ENCODE measurements around the gene JAK3. TPM values are rescaled to one million over a fixed set of nuclear protein-coding genes. Genes with fewer than 3 reads are reported as not detected.

Gene JAK3
- total RNA-seq, 1 experiment from 2014 or later, result 3.3 TPM

GRCh38 chr19:17806945-17807344 is 40.8 kb downstream of the JAK3 start:
- TF ChIP-seq, protein P1, sequence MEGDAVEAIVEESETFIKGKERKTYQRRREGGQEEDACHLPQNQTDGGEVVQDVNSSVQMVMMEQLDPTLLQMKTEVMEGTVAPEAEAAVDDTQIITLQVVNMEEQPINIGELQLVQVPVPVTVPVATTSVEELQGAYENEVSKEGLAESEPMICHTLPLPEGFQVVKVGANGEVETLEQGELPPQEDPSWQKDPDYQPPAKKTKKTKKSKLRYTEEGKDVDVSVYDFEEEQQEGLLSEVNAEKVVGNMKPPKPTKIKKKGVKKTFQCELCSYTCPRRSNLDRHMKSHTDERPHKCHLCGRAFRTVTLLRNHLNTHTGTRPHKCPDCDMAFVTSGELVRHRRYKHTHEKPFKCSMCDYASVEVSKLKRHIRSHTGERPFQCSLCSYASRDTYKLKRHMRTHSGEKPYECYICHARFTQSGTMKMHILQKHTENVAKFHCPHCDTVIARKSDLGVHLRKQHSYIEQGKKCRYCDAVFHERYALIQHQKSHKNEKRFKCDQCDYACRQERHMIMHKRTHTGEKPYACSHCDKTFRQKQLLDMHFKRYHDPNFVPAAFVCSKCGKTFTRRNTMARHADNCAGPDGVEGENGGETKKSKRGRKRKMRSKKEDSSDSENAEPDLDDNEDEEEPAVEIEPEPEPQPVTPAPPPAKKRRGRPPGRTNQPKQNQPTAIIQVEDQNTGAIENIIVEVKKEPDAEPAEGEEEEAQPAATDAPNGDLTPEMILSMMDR (conservative IDR thresholded peaks at IDR 0.05), result no peak
- Histone ChIP-seq H3K9ac (ENCODE audit: extremely low read depth, insufficient read length, low read length) (no peak overlapping the region), H3K9me3 (ENCODE audit: control insufficient read depth, low read depth, low read length) (no peaks in the 10 kb centered on the region), H3K14ac (ENCODE audit: insufficient read depth, low read length) (no peak overlapping the region), H3K27me3 (ENCODE audit: insufficient read depth, low read length) (no peaks in the 10 kb centered on the region), H2BK12ac (ENCODE audit: insufficient read length, low read depth, low read length) (no peak overlapping the region), H4K8ac (replicated peaks; ENCODE audit: insufficient read length, low read depth, low read length) (no peak overlapping the region), H2BK15ac (ENCODE audit: low read depth, low read length) (no peak overlapping the region), H2BK5ac (ENCODE audit: insufficient read length, low read length) (no peak overlapping the region), H3T11ph (ENCODE audit: low read length) (no peak overlapping the region), H3K4ac (ENCODE audit: low read depth, low read length) (no peak overlapping the region), H2BK120ac (ENCODE audit: low read depth, low read length, poor library complexity, severe bottlenecking) (no peak overlapping the region), H3K27ac (ENCODE audit: insufficient read length, low read depth, low read length) (no peak overlapping the region), H3K79me2 (ENCODE audit: insufficient read depth, low read length) (no peaks in the 10 kb centered on the region), H4K5ac (ENCODE audit: insufficient read length, low read depth, low read length) (no peak overlapping the region), H3K4me1 (ENCODE audit: insufficient read depth, low read length) (no peaks in the 10 kb centered on the region), H3K23ac (ENCODE audit: insufficient read length, low read depth, low read length) (no peak overlapping the region), H3K18ac (ENCODE audit: insufficient read length, low read depth, low read length) (no peak overlapping the region), H3K4me2 (ENCODE audit: insufficient read depth, insufficient read length, low read length) (no peak overlapping the region), H4K91ac (ENCODE audit: insufficient read length, low read depth, low read length) (no peak overlapping the region), H2AFZ (ENCODE audit: low read length) (no peak overlapping the region), H4K20me1 (ENCODE audit: control insufficient read depth, insufficient read depth, insufficient read length) (no peaks in the 10 kb centered on the region), H3K23me2 (ENCODE audit: insufficient read length, low read depth, low read length, poor library complexity, severe bottlenecking) (no peaks in the 10 kb centered on the region), H3K56ac (ENCODE audit: insufficient read length, low read depth, low read length) (no peak overlapping the region), H2AK5ac (ENCODE audit: insufficient read length, low read length) (no peak overlapping the region), H3K79me1 (ENCODE audit: insufficient read depth, low read depth, low read length, poor library complexity, severe bottlenecking) (no peaks in the 10 kb centered on the region), H2BK20ac (ENCODE audit: low read depth, low read length, poor library complexity, severe bottlenecking) (no peak overlapping the region)
- Mint-ChIP-seq H3K36me3 (ENCODE audit: insufficient read depth in 1 of 3, low read depth in 3 of 3) (no peaks in the 10 kb centered on the region), H3K4me3 (no peak overlapping the region), H3K9me3 (no peaks in the 10 kb centered on the region; a peak in 1 of 5 replicates), H3K27ac (no peak overlapping the region), H3K4me1 (no peaks in the 10 kb centered on the region), H3K27me3 (ENCODE audit: low read depth) (peaks cover 1% of the 10 kb centered on the region)
- no CpG with 5 or more reads among the region's 3 CpGs for WGBS (ENCODE audit: extremely low coverage, insufficient read length, low lambda C conversion rate)
- DNase-seq, result no peak
